ENCODE results near the gene MRPS33. TPM values are rescaled to one million over a fixed set of nuclear protein-coding genes. Genes with fewer than 3 reads are reported as not detected.

The MRPS33 gene
- total and polyA plus RNA-seq, 2 of the 8 experiments (the other 6 are each of a cell fraction or from before 2014, with no cell fraction given) = 22.9 to 62.6 TPM

DNA sequence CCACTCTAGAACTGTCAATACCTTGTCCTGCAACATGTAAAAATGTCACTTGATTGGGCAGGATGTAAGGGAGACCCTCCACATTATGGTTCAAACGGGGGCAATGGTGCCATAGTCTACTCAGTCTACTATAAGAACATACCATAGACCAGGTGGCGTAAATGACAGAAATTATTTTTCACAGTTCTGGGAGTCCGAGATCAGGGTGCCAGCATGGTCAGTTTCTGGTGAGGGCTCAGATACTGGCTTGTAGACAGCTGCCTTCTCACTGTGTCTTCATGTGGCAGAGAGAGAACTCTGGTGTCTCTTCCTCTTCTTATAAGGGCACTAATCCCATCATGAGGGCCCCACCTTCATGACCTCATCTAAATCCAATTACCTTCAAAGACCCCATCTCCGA, 40.4 kb upstream of the MRPS33 start:
- Histone ChIP-seq H2BK5ac (ENCODE audit: low read depth, low read length) (no peak overlapping the region), H3K18ac (ENCODE audit: extremely low read depth, low read length) (no peak overlapping the region), H2BK120ac (replicated peaks; ENCODE audit: low read depth, low read length) (no peak overlapping the region), H4K8ac (ENCODE audit: extremely low read depth, insufficient read depth, low read length) (no peak overlapping the region), H3K79me1 (ENCODE audit: low read depth, low read length) (no peaks in the 10 kb centered on the region), H3K27me3 (replicated peaks in 1 of 4; ENCODE audit: control insufficient read depth in 3 of 4, extremely low read depth in 1 of 4, insufficient read depth in 3 of 4, low read length in 3 of 4) (no peaks in the 10 kb centered on the region), H2AFZ (ENCODE audit: low read length) (no peak overlapping the region), H3K4me1 (replicated peaks in 1 of 4; ENCODE audit: control insufficient read depth in 3 of 4, insufficient read depth in 4 of 4, low read length in 3 of 4) (no peaks in the 10 kb centered on the region), H2BK15ac (ENCODE audit: low read length) (no peak overlapping the region), H2BK20ac (ENCODE audit: low read length) (no peak overlapping the region), H3K27ac (ENCODE audit: low read depth, low read length) (no peak overlapping the region), H4K20me1 (replicated peaks in 1 of 2; ENCODE audit: control insufficient read depth in 1 of 2, insufficient read depth in 2 of 2, low read length in 2 of 2) (no peaks in the 10 kb centered on the region), H3K36me3 (ENCODE audit: control insufficient read depth in 2 of 4, insufficient read depth in 4 of 4, low read length in 3 of 4) (no peaks in the 10 kb centered on the region), H3K79me2 (ENCODE audit: control insufficient read depth in 1 of 2, insufficient read depth in 2 of 2, low read length in 2 of 2) (no peaks in the 10 kb centered on the region), H3K4me3 (ENCODE audit: extremely low read depth in 1 of 4, insufficient read depth in 2 of 4, low read depth in 3 of 4, low read length in 4 of 4) (no peak overlapping the region), H3K9ac (replicated peaks in 1 of 4; ENCODE audit: extremely low read depth in 1 of 4, low read depth in 3 of 4, low read length in 3 of 4) (no peak overlapping the region), H3K56ac (replicated peaks; ENCODE audit: insufficient read length, low read depth, low read length) (no peak overlapping the region), H3K4me2 (ENCODE audit: insufficient read depth in 1 of 2, low read depth in 2 of 2, low read length in 2 of 2) (no peak overlapping the region), H3K23ac (ENCODE audit: insufficient read length) (no peak overlapping the region), H4K5ac (ENCODE audit: insufficient read length, low read depth, low read length) (no peak overlapping the region), H2BK12ac (ENCODE audit: low read depth, low read length) (no peak overlapping the region), H3K9me3 (ENCODE audit: insufficient read depth in 2 of 2, low read depth in 1 of 2, low read length in 1 of 2) (no peaks in the 10 kb centered on the region), H3K4ac (replicated peaks; ENCODE audit: insufficient read length, low read depth, low read length) (no peak overlapping the region), H2AK5ac (ENCODE audit: low read depth, low read length) (no peak overlapping the region), H3K23me2 (ENCODE audit: low read depth, low read length) (no peaks in the 10 kb centered on the region; the same call in 1 of the 2 replicates), H4K91ac (replicated peaks; ENCODE audit: insufficient read length, low read length) (no peak overlapping the region), H3K14ac (ENCODE audit: insufficient read length) (no peak overlapping the region)
- ChIA-PET POLR2A (ENCODE audit: partially characterized antibody) (no interaction called here), CTCF (ENCODE audit: partially characterized antibody) (no interaction called here)
- no peak for FAIRE-seq
- DNase-seq (ENCODE audit: low read depth in 1 of 2, low spot score in 2 of 2) = no peak
- WGBS, 2 experiments (ENCODE audit: extremely low coverage in 1 of 2, insufficient coverage in 1 of 2, insufficient read length in 1 of 2, insufficient replicate concordance in 2 of 2, low coverage in 1 of 2, low lambda C conversion rate in 2 of 2, missing lambda C conversion rate in 1 of 2) = 87% methylated on average over 4 of the region's 4 CpGs; no CpG with 5 or more reads in 1 of the 2 experiments
- TF ChIP-seq CBX5 (IDR thresholded peaks at IDR 0.05; ENCODE audit: low read depth, low read length) = no peak
- no peak for TF ChIP-seq KDM1A (IDR thresholded peaks at IDR 0.05; ENCODE audit: borderline replicate concordance, low read length)
- TF ChIP-seq MAX (IDR thresholded peaks at IDR 0.05) = no peak
- no peak for TF ChIP-seq SIRT6 (IDR thresholded peaks at IDR 0.05; ENCODE audit: low read length)
- TF ChIP-seq GABPA (IDR thresholded peaks at IDR 0.05; ENCODE audit: borderline replicate concordance, insufficient read depth, low read length) = no peak
- TF ChIP-seq MAFK (IDR thresholded peaks at IDR 0.05; ENCODE audit: low read depth, low read length) = no peak
- no peak for TF ChIP-seq PHF8 (conservative IDR thresholded peaks at IDR 0.05; ENCODE audit: low read depth, low read length)
- no peak for TF ChIP-seq RFX5 (IDR thresholded peaks at IDR 0.05; ENCODE audit: borderline replicate concordance, low read depth, low read length)
- no peak for TF ChIP-seq TEAD4 (IDR thresholded peaks at IDR 0.05; ENCODE audit: low read depth, low read length)
- TF ChIP-seq, protein P1, sequence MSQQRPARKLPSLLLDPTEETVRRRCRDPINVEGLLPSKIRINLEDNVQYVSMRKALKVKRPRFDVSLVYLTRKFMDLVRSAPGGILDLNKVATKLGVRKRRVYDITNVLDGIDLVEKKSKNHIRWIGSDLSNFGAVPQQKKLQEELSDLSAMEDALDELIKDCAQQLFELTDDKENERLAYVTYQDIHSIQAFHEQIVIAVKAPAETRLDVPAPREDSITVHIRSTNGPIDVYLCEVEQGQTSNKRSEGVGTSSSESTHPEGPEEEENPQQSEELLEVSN (IDR thresholded peaks at IDR 0.05) = no peak
- TF ChIP-seq BCL11A (IDR thresholded peaks at IDR 0.05; ENCODE audit: low read depth in 2 of 2, low read length in 2 of 2) = no peak
- no peak for TF ChIP-seq RNF2 (IDR thresholded peaks at IDR 0.05; ENCODE audit: borderline replicate concordance, low read depth, low read length, missing control alignments, poor library complexity, severe bottlenecking)
- no peak for TF ChIP-seq HDAC2 (IDR thresholded peaks at IDR 0.05; ENCODE audit: borderline replicate concordance in 1 of 2, low read depth in 2 of 2, low read length in 2 of 2)

All from H1 (cell line).